ENCODE results near the gene BOD1L1.

Gene BOD1L1

GRCh38 chr4:13523591-13524503, 103.7 kb downstream of the BOD1L1 start:
- DNase-seq, result no peak

- no peak for DNase-seq
These were observed 104.4 kb downstream of the BOD1L1 start for GRCh38 chr4:13523105-13523477.

- DNase-seq, result no peak
These were observed 105.0 kb downstream of the BOD1L1 start for GRCh38 chr4:13522282-13523104.

- DNase-seq, result no peak
These were observed 106.5 kb downstream of the BOD1L1 start for GRCh38 chr4:13521047-13521446.

All from activated naive CD4-positive, alpha-beta T cell treated with Interleukin-2 at 50 U/mL for 16 hours (primary cell).